K562 (cell line): Measurements from ENCODE around the gene C16orf89. TPM values are rescaled to one million over a fixed set of nuclear protein-coding genes. Genes with fewer than 3 reads are reported as not detected.

ENCODE experiments used
- ATAC-seq: fragments of 200-7000 bp; cut with Tn5 transposase; 3 replicates; pipeline ENCODE4 v1.9.1; 2020; ENCODE audit warnings: moderate library complexity
- BruUV-seq: library from RNA; stranded (reverse); fragments of 400-500 nt; replicated peaks from 2 replicates; lab custom pipeline; 2021; lab: Mats Ljungman, UMichigan
- CTCF ChIA-PET: fragments of 300-600 bp; formaldehyde crosslinking; extraction: SDS; loops from one replicate; lab custom pipeline; 2021; ENCODE audit warnings: low intra/inter-chr PET ratio; lab: Yijun Ruan, JAX
- POLR2A ChIA-PET: fragments of 300-600, 350-650 bp; sonication (Branson Sonifier 250); formaldehyde crosslinking; extraction: SDS; loops from one replicate; lab custom pipeline; 2021; ENCODE audit warnings: antibody characterized with exemption, inconsistent platforms; lab: Yijun Ruan, JAX
- DNase-seq, 4 experiments: peaks; one replicate each; pipeline versions ENCODE4 v3.0.0 to v3.0.0-alpha.2; 2011 to 2018; ENCODE audit warnings: low spot score in 3 of 4, mixed read lengths in 3 of 4; ENCODE audit errors: extremely low read depth in 1 of 4
- FAIRE-seq: peaks from 2 replicates; lab custom pipeline; 2011; peaks lifted over from hg19 to GRCh38; lab: Jason Lieb, UNC
- H2AFZ ChIP-seq: 2 replicates; pipeline ENCODE4 v1.6.0; 2011; ENCODE audit warnings: low read depth, low read length, control low read depth, inconsistent platforms
- H3K27ac ChIP-seq: fragments of 200-600 bp; 3 replicates; pipeline ENCODE4 v1.8.0; 2011; ENCODE audit warnings: low read depth, mild to moderate bottlenecking, control low read depth, inconsistent platforms, low read length, moderate library complexity, mixed read lengths; ENCODE audit errors: extremely low read depth
- H3K27me3 ChIP-seq, 2 experiments: fragments of 300-600 bp in 1 of 2; 2 replicates in 1 of 2; 3 replicates in 1 of 2; pipeline versions ENCODE4 v1.6.0 to v1.8.0; 2011; ENCODE audit warnings: inconsistent platforms in 2 of 2, low read length in 2 of 2, mild to moderate bottlenecking in 1 of 2, mixed read lengths in 1 of 2, moderate library complexity in 1 of 2; ENCODE audit not compliant: control insufficient read depth in 2 of 2, insufficient read depth in 2 of 2
- H3K36me3 ChIP-seq: fragments of 300-600 bp; 3 replicates; pipeline ENCODE4 v1.8.0; 2011; ENCODE audit warnings: mild to moderate bottlenecking, low read length, inconsistent platforms; ENCODE audit not compliant: control insufficient read depth, insufficient read depth
- H3K4me1 ChIP-seq, 2 experiments: fragments of 200-600 bp in 1 of 2; replicated peaks in 1 of 2; 2 replicates in 1 of 2; 3 replicates in 1 of 2; pipeline versions ENCODE4 v1.5.1 to v1.8.0; 2011; ENCODE audit warnings: inconsistent platforms in 2 of 2, low read length in 2 of 2, mild to moderate bottlenecking in 1 of 2, mixed read lengths in 1 of 2, moderate library complexity in 1 of 2; ENCODE audit not compliant: control insufficient read depth in 2 of 2, insufficient read depth in 2 of 2
- H3K4me2 ChIP-seq: 2 replicates; pipeline ENCODE4 v1.6.1; 2011; ENCODE audit warnings: low read length, control low read depth, inconsistent platforms, mixed read lengths; ENCODE audit not compliant: insufficient read depth
- H3K4me3 ChIP-seq: fragments of 200-600 bp; sonication (generic), shearing (Covaris generic); 2 replicates; pipeline ENCODE4 v1.5.1; 2016; ENCODE audit warnings: control low read depth, inconsistent platforms
- H3K79me2 ChIP-seq: fragments of 200-600 bp; 3 replicates; pipeline ENCODE4 v1.8.0; 2011; ENCODE audit warnings: low read length, inconsistent platforms; ENCODE audit not compliant: control insufficient read depth, insufficient read depth
- H3K9ac ChIP-seq, 2 experiments: 2 replicates each; pipeline versions ENCODE4 v1.6.0 to v1.6.1; 2011; ENCODE audit warnings: low read depth in 2 of 2, low read length in 2 of 2, control low read depth in 1 of 2, inconsistent platforms in 1 of 2, mild to moderate bottlenecking in 1 of 2, mixed read lengths in 1 of 2; ENCODE audit not compliant: insufficient read depth in 1 of 2
- H3K9me1 ChIP-seq: one replicate; pipeline ENCODE4 v1.6.0; 2011; ENCODE audit warnings: inconsistent platforms, mild to moderate bottlenecking, low read length, moderate library complexity; ENCODE audit not compliant: control insufficient read depth, insufficient read depth
- H3K9me3 ChIP-seq: replicated peaks from 2 replicates; pipeline ENCODE4 v1.5.1; 2011; ENCODE audit warnings: low read depth, low read length, inconsistent platforms; ENCODE audit not compliant: control insufficient read depth, insufficient read depth
- H4K20me1 ChIP-seq: replicated peaks from 2 replicates; pipeline ENCODE4 v1.6.1; 2011; ENCODE audit warnings: low read length, inconsistent platforms, mixed read lengths; ENCODE audit not compliant: control insufficient read depth, insufficient read depth
- FOS ChIP-seq: IDR thresholded peaks from 3 replicates; pipeline ENCODE4 v1.6.1; 2011; ENCODE audit not compliant: insufficient read length; ENCODE audit errors: extremely low read depth
- ILK ChIP-seq: fragments of 450-650 bp; IDR thresholded peaks from 2 replicates; pipeline ENCODE4 v1.6.1; 2016; ENCODE audit warnings: missing genetic modification characterization, low read depth, mild to moderate bottlenecking, missing compliant biosample characterization, moderate library complexity, borderline replicate concordance
- NR3C1 ChIP-seq: sonication (generic); formaldehyde crosslinking; IDR thresholded peaks from 2 replicates; pipeline ENCODE4 v1.8.1; 2022; ENCODE audit warnings: missing genetic modification reagents
- PHB ChIP-seq: fragments of 250-450 bp; sonication (Bioruptor Pico); IDR thresholded peaks from 2 replicates; pipeline ENCODE4 v1.5.0; 2021
- PTTG1 ChIP-seq: fragments of 450-650 bp; IDR thresholded peaks from 2 replicates; pipeline ENCODE4 v1.6.1; 2016; ENCODE audit warnings: low read depth, mild to moderate bottlenecking, missing genetic modification characterization, missing compliant biosample characterization
- ZNF324 ChIP-seq: fragments of 250-450 bp; sonication (Bioruptor Pico); IDR thresholded peaks from 2 replicates; pipeline ENCODE4 v1.4.0; 2020; ENCODE audit warnings: mild to moderate bottlenecking
- WGBS: fragments of 100-300 bp; shearing (Covaris generic); methylation state at CpG from one replicate; pipeline ENCODE4 v1.1.6; 2016; ENCODE audit warnings: low coverage, mixed read lengths; ENCODE audit not compliant: insufficient coverage; ENCODE audit errors: missing lambda C conversion rate; 5-methylcytosine and 5-hydroxymethylcytosine counted together
- in situ Hi-C: fragments of 300-500 bp; cut with MboI; formaldehyde crosslinking; loops from 4 replicates; pipeline ENCODE4 v1.15.0; 2018; ENCODE audit warnings: inconsistent platforms, mixed read lengths
- intact Hi-C: fragments of 100-400 bp; cut with micrococcal nuclease; formaldehyde crosslinking; loops from 2 replicates; pipeline ENCODE4 v1.14.2; 2022
- polyA plus RNA-seq, 8 experiments: library from polyadenylated mRNA; depleted of rRNA in 4 of 8; stranded (reverse) in 5 of 8; unstranded in 3 of 8; fragments of >200 nt; fragmentation: Nextera tagmentation in 2 of 8; fragmentation: Illumina TruSeq in 1 of 8; extraction: Ambion mirVana in 2 of 8; extraction: Trizol in 1 of 8; gene quantifications; 2 replicates each; pipeline versions ENCODE4 v1.2.1 to v1.2.3, GENCODE V29; 2011 to 2014; ENCODE audit warnings: inconsistent platforms in 1 of 8, missing spikeins in 1 of 8
- total RNA-seq, 7 experiments: library from RNA; depleted of rRNA in 6 of 7; stranded (reverse); fragments of >200 nt in 6 of 7; fragmentation: Illumina TruSeq in 2 of 7; extraction: Trizol in 2 of 7; gene quantifications; 2 replicates each; pipeline versions ENCODE4 v1.2.1 to v1.2.3, GENCODE V29; 2011 to 2021; ENCODE audit warnings: low replicate concordance in 1 of 7
- TF ChIP-seq, protein P1 (sequence below), 2 experiments: IDR thresholded peaks; 2 replicates each; pipeline ENCODE4 v1.6.1; 2011; ENCODE audit warnings: borderline replicate concordance in 1 of 2, control low read depth in 1 of 2, low read depth in 1 of 2, low read length in 1 of 2, mild to moderate bottlenecking in 1 of 2, mixed read lengths in 1 of 2, moderate library complexity in 1 of 2; ENCODE audit not compliant: insufficient read depth in 1 of 2, insufficient read length in 1 of 2, poor library complexity in 1 of 2, severe bottlenecking in 1 of 2; ENCODE audit errors: extremely low read depth in 1 of 2
- TF ChIP-seq, protein P2 (sequence below): sonication (generic); formaldehyde crosslinking; IDR thresholded peaks from 2 replicates; pipeline ENCODE4 v1.8.0; 2022; ENCODE audit warnings: missing genetic modification reagents, mild to moderate bottlenecking, borderline replicate concordance
- TF ChIP-seq, protein P3 (sequence below): sonication (generic); IDR thresholded peaks from 2 replicates; pipeline ENCODE4 v1.6.1; 2016
- TF ChIP-seq, protein P4 (sequence below): sonication (generic); formaldehyde crosslinking; IDR thresholded peaks from 2 replicates; pipeline ENCODE4 v1.5.0; 2020; ENCODE audit warnings: missing genetic modification reagents
- TF ChIP-seq, protein P5 (sequence below): IDR thresholded peaks from 2 replicates; pipeline ENCODE4 v1.6.1; 2011; ENCODE audit warnings: borderline replicate concordance, low read depth, mild to moderate bottlenecking, moderate library complexity, low read length; ENCODE audit not compliant: insufficient read depth, poor library complexity, severe bottlenecking
- TF ChIP-seq, protein P6 (sequence below), 2 experiments: fragments of 450-650 bp; conservative IDR thresholded peaks; 2 replicates each; pipeline ENCODE4 v1.6.1; 2017; ENCODE audit warnings: mild to moderate bottlenecking in 2 of 2, moderate library complexity in 2 of 2

C16orf89 gene
- total and polyA plus RNA-seq, 9 of the 15 experiments (the other 6 are each of a cell fraction or from before 2014, with no cell fraction given) = not detected

DNA sequence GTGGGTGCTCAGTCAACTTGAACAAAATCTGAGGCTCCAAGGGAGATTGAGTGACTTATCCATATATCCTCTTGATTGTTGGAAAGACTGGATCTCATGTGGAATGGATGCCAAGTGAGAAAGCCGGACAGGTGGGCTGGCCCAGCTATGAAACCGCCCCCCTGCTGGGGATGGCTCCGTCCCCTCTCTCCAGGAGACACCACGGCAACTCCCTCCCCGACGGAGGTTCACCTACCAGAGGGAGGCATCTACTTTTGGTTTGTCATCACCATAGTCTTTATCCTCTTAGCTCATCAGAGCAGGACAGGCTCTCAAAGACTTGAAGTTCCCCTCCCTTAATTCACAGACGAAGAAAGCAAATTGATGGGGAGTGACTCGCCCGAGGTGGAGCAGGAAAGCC lies 4.1 kb upstream of the C16orf89 start:
- in situ Hi-C loops = no loop called here
- Histone ChIP-seq H3K9me1 (no peaks in the 10 kb centered on the region), H2AFZ (no peak overlapping the region), H4K20me1 (no peaks in the 10 kb centered on the region), H3K36me3 (peaks cover 9% of the 10 kb centered on the region; the same call in 2 of the 3 replicates), H3K27ac (no peak overlapping the region), H3K9me3 (peaks cover 5% of the 10 kb centered on the region; the same call in 1 of the 2 replicates), H3K4me2 (no peak overlapping the region), H3K4me3 (no peak overlapping the region), H3K9ac (no peak overlapping the region), H3K79me2 (peaks cover 16% of the 10 kb centered on the region), H3K27me3 (peaks cover 18 to 22% of the 10 kb centered on the region in 2 experiments; a peak in 4 of 5 replicates), H3K4me1 (peaks cover 6 to 11% of the 10 kb centered on the region in 2 experiments; a peak in 4 of 5 replicates)
- CTCF ChIA-PET = no interaction called here
- TF ChIP-seq, protein P1, sequence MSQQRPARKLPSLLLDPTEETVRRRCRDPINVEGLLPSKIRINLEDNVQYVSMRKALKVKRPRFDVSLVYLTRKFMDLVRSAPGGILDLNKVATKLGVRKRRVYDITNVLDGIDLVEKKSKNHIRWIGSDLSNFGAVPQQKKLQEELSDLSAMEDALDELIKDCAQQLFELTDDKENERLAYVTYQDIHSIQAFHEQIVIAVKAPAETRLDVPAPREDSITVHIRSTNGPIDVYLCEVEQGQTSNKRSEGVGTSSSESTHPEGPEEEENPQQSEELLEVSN (IDR thresholded peaks at IDR 0.05; ENCODE audit: borderline replicate concordance in 1 of 2, extremely low read depth in 1 of 2, insufficient read depth in 1 of 2, insufficient read length in 1 of 2, low read depth in 1 of 2, low read length in 1 of 2, poor library complexity in 1 of 2, severe bottlenecking in 1 of 2) = no peak
- TF ChIP-seq ILK (tag) (no peak), PTTG1 (no peak), FOS (no peak), PHB (CRISPR knock-in tag) (no peak), ZNF324 (CRISPR knock-in tag) (no peak), NR3C1 (CRISPR knock-in tag) (no peak)
- TF ChIP-seq, protein P2, sequence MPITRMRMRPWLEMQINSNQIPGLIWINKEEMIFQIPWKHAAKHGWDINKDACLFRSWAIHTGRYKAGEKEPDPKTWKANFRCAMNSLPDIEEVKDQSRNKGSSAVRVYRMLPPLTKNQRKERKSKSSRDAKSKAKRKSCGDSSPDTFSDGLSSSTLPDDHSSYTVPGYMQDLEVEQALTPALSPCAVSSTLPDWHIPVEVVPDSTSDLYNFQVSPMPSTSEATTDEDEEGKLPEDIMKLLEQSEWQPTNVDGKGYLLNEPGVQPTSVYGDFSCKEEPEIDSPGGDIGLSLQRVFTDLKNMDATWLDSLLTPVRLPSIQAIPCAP (CRISPR knock-in tag) = no peak
- TF ChIP-seq, protein P3, sequence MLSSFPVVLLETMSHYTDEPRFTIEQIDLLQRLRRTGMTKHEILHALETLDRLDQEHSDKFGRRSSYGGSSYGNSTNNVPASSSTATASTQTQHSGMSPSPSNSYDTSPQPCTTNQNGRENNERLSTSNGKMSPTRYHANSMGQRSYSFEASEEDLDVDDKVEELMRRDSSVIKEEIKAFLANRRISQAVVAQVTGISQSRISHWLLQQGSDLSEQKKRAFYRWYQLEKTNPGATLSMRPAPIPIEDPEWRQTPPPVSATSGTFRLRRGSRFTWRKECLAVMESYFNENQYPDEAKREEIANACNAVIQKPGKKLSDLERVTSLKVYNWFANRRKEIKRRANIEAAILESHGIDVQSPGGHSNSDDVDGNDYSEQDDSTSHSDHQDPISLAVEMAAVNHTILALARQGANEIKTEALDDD = no peak
- TF ChIP-seq, protein P4, sequence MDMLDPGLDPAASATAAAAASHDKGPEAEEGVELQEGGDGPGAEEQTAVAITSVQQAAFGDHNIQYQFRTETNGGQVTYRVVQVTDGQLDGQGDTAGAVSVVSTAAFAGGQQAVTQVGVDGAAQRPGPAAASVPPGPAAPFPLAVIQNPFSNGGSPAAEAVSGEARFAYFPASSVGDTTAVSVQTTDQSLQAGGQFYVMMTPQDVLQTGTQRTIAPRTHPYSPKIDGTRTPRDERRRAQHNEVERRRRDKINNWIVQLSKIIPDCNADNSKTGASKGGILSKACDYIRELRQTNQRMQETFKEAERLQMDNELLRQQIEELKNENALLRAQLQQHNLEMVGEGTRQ (CRISPR knock-in tag) = no peak
- TF ChIP-seq, protein P5, sequence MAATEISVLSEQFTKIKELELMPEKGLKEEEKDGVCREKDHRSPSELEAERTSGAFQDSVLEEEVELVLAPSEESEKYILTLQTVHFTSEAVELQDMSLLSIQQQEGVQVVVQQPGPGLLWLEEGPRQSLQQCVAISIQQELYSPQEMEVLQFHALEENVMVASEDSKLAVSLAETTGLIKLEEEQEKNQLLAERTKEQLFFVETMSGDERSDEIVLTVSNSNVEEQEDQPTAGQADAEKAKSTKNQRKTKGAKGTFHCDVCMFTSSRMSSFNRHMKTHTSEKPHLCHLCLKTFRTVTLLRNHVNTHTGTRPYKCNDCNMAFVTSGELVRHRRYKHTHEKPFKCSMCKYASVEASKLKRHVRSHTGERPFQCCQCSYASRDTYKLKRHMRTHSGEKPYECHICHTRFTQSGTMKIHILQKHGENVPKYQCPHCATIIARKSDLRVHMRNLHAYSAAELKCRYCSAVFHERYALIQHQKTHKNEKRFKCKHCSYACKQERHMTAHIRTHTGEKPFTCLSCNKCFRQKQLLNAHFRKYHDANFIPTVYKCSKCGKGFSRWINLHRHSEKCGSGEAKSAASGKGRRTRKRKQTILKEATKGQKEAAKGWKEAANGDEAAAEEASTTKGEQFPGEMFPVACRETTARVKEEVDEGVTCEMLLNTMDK = no peak
- TF ChIP-seq, protein P6, sequence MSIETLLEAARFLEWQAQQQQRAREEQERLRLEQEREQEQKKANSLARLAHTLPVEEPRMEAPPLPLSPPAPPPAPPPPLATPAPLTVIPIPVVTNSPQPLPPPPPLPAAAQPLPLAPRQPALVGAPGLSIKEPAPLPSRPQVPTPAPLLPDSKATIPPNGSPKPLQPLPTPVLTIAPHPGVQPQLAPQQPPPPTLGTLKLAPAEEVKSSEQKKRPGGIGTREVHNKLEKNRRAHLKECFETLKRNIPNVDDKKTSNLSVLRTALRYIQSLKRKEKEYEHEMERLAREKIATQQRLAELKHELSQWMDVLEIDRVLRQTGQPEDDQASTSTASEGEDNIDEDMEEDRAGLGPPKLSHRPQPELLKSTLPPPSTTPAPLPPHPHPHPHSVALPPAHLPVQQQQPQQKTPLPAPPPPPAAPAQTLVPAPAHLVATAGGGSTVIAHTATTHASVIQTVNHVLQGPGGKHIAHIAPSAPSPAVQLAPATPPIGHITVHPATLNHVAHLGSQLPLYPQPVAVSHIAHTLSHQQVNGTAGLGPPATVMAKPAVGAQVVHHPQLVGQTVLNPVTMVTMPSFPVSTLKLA (conservative IDR thresholded peaks at IDR 0.05) = no peak
- POLR2A ChIA-PET = no interaction called here
- no peak for FAIRE-seq
- intact Hi-C loops = no loop called here
- ATAC-seq = no peak
- no peak for DNase-seq
- no TSS peak for BruUV-seq
- 60% methylated on average over 4 of the region's 9 CpGs for WGBS
